OCI-LY3 (cell line): ENCODE measurements around the gene ADA.
"Not testable (repeated sequence)": the region's sequence is repeated elsewhere in the genome, so short reads cannot be mapped to it uniquely, and the experiment has no call there.

Source experiments
- CTCF ChIP-seq: fragments of 200-600, 300-600 bp; sonication (generic); IDR thresholded peaks from 2 replicates; pipeline ENCODE4 v1.5.1; 2014; ENCODE audit warnings: antibody characterized with exemption, low read length, low read depth
- EZH2phosphoT487 ChIP-seq: fragments of 200-600 bp; shearing (Covaris generic); IDR thresholded peaks from 2 replicates; pipeline ENCODE4 v1.6.1; 2018; ENCODE audit warnings: antibody characterized with exemption, mixed run types, low read depth

GRCh38 chr20:44671541-44671940, 20.0 kb upstream of the ADA start:
- not testable (repeated sequence) for TF ChIP-seq CTCF, EZH2phosphoT487
